Esophagus (tissue), 2 donors: ENCODE measurements around the gene CDK18. TPM values are rescaled to one million over a fixed set of nuclear protein-coding genes. Genes with fewer than 3 reads are reported as not detected.

Experiments
- H3K27ac ChIP-seq, 2 donors: one replicate each; pipeline ENCODE4 v1.5.1; 2013; ENCODE audit warnings: low read depth in 2 of 2, mild to moderate bottlenecking in 2 of 2, inconsistent platforms in 1 of 2, low read length in 1 of 2, moderate library complexity in 1 of 2
- H3K27me3 ChIP-seq, 2 donors: one replicate each; pipeline ENCODE4 v1.6.1; 2013; ENCODE audit warnings: low read length in 2 of 2, control low read depth in 1 of 2, mild to moderate bottlenecking in 1 of 2; ENCODE audit not compliant: insufficient read depth in 2 of 2, control insufficient read depth in 1 of 2
- H3K36me3 ChIP-seq, 2 donors: one replicate each; pipeline ENCODE4 v1.6.1; 2013; ENCODE audit warnings: low read length in 1 of 2; ENCODE audit not compliant: control insufficient read depth in 2 of 2, insufficient read depth in 2 of 2
- H3K4me1 ChIP-seq, 2 donors: one replicate each; pipeline ENCODE4 v1.6.1; 2013; ENCODE audit warnings: low read length in 1 of 2; ENCODE audit not compliant: control insufficient read depth in 2 of 2, insufficient read depth in 2 of 2
- H3K4me3 ChIP-seq, 2 donors: one replicate each; pipeline ENCODE4 v1.5.1; 2013; ENCODE audit warnings: low read length in 2 of 2, mild to moderate bottlenecking in 2 of 2, low read depth in 1 of 2, moderate library complexity in 1 of 2
- H3K9me3 ChIP-seq, 2 donors: one replicate each; pipeline ENCODE4 v1.6.1; 2013; ENCODE audit warnings: mild to moderate bottlenecking in 2 of 2, low read depth in 1 of 2, low read length in 1 of 2, moderate library complexity in 1 of 2; ENCODE audit not compliant: control insufficient read depth in 2 of 2, insufficient read depth in 1 of 2
- WGBS, 2 donors: extraction: QIAGEN DNeasy Blood & Tissue Kit; methylation state at CpG; one replicate each; pipeline ENCODE4 v1.1.7; 2013; 5-methylcytosine and 5-hydroxymethylcytosine counted together
- polyA plus RNA-seq, 2 donors: library from polyadenylated mRNA; stranded (reverse); fragments of 200-250 nt; gene quantifications; one replicate each; pipeline ENCODE4 v1.2.3, GENCODE V29; 2013
- donor health status: healthy with polysubstance abuse.
- donor health status: Bipolar disorder and iron deficiency.

CDK18 gene
- polyA plus RNA-seq, 2 donors: 3.5 to 9.0 TPM

DNA sequence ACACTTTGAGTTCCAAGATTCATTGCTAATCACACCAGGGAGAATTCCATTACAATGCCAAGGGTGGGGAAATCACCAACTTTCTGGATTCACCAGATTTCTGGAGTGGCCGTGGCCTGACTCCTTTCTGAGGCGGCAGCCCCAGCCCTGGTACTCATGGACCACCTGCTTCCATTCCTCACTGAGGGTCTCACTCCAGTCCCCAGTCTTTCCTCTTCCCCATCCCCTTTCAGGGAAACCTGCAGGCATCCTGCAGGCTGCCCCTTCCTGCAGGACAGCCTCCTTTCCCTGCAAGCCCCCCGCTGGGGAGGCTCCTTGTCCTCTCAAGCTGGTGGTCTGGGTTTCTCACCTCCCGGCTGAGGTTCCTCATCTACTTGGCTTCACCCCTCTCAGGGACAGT is 12.7 kb upstream of the CDK18 start:
- H3K36me3 ChIP-seq: no peaks in the 10 kb centered on the region
- H3K27me3 ChIP-seq: no peaks in the 10 kb centered on the region
- H3K27ac ChIP-seq: no peak overlapping the region
- peaks cover 5 to 7% of the 10 kb centered on the region in 2 donors for H3K4me1 ChIP-seq
- no peak overlapping the region for H3K4me3 ChIP-seq
- WGBS, 2 donors: 53 to 54% methylated on average over 4 of the region's 4 CpGs
- H3K9me3 ChIP-seq: no peaks in the 10 kb centered on the region

DNA sequence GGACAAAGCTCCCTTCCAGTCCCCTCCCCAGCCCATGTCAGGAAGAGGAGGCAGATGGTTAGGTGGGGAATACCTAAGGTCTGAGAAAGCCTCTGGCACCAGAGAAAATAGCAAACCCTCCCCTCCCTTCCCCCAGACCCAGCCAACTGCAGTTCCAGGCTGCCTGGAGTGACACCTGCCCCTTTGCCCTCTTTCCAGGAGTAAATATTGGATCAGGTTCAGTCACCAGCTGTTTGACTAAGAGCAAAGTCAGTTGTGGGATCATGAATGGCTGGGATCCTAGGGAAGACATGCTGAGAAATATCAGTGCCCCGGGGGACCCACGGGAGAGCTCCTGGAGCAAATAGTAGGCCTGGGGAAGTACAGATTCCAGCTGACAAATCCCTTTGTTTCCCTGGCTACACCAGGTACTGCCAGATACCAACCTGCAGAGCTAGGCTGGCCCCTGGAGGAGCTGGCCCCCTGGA is 12.2 kb upstream of the CDK18 start:
- Histone ChIP-seq H3K4me1 (peaks cover 5 to 7% of the 10 kb centered on the region in 2 donors), H3K4me3 (no peak overlapping the region), H3K36me3 (no peaks in the 10 kb centered on the region), H3K27me3 (no peaks in the 10 kb centered on the region), H3K27ac (no peak overlapping the region), H3K9me3 (no peaks in the 10 kb centered on the region)
- 33 to 48% methylated on average over 2 of the region's 2 CpGs for WGBS, 2 donors

DNA sequence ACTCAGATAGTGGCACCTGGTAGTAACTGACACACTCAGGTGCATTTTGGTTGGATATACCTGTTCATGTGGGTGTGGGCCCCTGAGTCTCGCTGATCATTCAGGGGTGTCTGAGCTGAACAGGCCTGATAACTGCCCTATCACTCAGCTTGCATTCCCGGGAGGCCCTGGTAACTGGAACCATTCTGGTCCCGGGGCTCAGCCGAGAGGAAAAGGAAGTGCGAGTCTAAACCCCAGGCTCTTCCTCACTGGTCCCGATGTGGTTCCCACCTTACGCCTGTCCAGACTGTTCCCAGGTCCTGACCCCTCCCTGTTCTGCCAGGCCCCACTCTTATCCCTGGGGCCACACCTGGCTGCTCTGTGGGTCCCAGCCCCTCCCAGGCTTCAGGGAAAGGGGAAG is 11.7 kb upstream of the CDK18 start:
- WGBS, 2 donors: 29 to 40% methylated on average over 7 of the region's 7 CpGs
- Histone ChIP-seq H3K4me3 (no peak overlapping the region), H3K9me3 (no peaks in the 10 kb centered on the region), H3K27me3 (no peaks in the 10 kb centered on the region), H3K4me1 (peaks cover 5 to 7% of the 10 kb centered on the region in 2 donors), H3K27ac (peak overlapping the region in 1 of 2 donors; percentile 9), H3K36me3 (no peaks in the 10 kb centered on the region)

DNA sequence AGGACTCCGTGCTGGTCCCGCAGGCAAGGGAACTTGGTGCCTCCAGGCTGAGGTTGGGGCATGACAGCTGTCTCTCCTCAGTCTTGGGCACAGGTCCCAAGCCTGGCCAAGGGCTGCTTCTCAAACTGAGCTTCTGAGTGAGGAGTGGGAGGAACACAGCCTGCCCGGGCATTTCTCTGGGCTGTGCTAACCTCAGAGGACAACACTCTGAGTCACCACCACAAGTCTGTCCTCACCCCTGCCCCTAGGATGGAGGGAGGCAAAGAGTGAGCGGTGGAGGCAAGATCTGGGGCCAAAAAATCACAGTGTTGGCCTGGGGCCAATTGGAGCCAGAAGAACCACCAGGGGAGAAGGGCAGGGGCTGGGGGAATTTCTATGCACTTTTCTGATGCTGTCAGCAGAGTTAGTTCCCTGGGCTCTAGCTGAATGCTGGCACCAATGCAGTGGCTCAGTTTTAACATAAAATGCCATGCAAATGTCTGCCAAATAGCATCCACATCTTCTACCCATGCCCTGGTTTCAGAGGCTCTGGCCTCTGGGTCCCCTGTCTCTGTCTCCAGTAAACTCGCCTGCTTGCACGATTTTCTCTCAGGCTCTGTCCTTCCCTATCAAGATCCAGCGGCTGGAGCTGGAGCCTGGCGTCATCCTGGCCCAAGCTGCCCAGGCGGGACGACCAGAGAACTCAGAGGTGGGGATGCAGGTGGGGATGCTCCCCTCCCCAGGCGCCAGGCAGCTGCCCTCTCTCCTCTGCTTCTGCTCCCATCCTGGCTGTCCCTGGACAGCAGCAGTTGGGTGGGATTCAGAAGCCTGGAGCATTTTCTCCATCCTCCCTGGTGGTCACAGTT is 11.0 kb upstream of the CDK18 start:
- no peaks in the 10 kb centered on the region for H3K9me3 ChIP-seq
- H3K27ac ChIP-seq: peak overlapping the region in 1 of 2 donors; percentile 9
- no peak overlapping the region for H3K4me3 ChIP-seq
- no peaks in the 10 kb centered on the region for H3K36me3 ChIP-seq
- H3K27me3 ChIP-seq: no peaks in the 10 kb centered on the region
- 43 to 45% methylated on average over 11 of the region's 11 CpGs for whole genome bisulfite sequencing, 2 donors
- H3K4me1 ChIP-seq: peaks cover 5 to 7% of the 10 kb centered on the region in 2 donors

DNA sequence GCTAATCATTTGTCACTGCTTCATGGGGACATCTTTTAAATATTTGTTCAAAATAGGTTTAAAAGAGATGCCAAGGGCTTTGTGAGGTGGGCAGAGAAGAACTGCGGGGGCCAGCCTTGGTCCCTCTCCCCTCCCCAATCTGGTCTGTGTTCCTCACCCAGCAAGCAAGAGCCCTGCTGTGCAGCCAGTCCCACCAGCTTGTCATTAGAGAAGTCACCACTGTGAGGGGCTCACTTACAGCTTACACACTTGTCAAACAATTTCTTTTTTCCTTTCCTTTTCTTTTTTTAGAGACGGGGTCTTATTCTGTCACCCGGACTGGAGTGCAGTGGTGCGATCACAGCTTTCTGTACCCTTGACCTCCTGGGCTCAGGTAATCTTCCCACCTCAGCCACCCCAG is 10.4 kb upstream of the CDK18 start:
- H3K27me3 ChIP-seq: no peaks in the 10 kb centered on the region
- H3K4me3 ChIP-seq: no peak overlapping the region
- no peak overlapping the region for H3K27ac ChIP-seq
- 82 to 88% methylated on average over 4 of the region's 4 CpGs for WGBS, 2 donors
- H3K36me3 ChIP-seq: no peaks in the 10 kb centered on the region
- no peaks in the 10 kb centered on the region for H3K9me3 ChIP-seq
- H3K4me1 ChIP-seq: peaks cover 5 to 7% of the 10 kb centered on the region in 2 donors

DNA sequence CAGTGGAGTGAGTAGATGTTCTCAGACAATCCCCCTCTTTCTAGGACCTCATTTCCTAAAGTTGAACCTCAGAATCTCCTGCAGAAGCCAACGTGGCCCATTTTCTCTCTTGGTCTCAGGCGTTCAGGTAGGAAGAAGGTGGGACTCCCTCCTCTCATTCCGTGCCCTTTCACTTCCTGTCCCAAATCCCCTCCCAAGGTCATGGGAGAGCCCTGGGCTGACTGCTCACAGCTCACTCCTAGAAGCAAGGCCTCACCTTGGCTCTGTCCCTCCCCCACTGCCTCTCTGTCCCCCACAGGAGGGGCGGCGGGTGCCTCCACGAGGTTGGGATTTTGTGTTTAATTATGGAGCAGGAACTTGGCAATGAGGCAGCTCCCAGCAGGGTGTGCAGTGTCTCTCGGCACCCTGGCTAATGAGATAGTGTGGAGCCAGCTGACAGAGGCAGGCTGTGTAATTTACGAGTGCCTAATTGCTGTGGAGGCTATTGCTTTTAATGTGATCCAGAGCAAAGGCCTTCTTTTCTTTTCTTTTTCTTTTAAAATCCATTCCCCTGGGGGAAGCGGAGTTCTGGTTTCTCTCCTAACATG is 9.1 kb upstream of the CDK18 start:
- H3K27me3 ChIP-seq: no peaks in the 10 kb centered on the region
- H3K36me3 ChIP-seq: no peaks in the 10 kb centered on the region
- 52 to 56% methylated on average over 9 of the region's 9 CpGs for WGBS, 2 donors
- H3K27ac ChIP-seq: no peak overlapping the region
- no peaks in the 10 kb centered on the region for H3K9me3 ChIP-seq
- H3K4me1 ChIP-seq: peaks cover 5 to 7% of the 10 kb centered on the region in 2 donors
- no peak overlapping the region for H3K4me3 ChIP-seq

DNA sequence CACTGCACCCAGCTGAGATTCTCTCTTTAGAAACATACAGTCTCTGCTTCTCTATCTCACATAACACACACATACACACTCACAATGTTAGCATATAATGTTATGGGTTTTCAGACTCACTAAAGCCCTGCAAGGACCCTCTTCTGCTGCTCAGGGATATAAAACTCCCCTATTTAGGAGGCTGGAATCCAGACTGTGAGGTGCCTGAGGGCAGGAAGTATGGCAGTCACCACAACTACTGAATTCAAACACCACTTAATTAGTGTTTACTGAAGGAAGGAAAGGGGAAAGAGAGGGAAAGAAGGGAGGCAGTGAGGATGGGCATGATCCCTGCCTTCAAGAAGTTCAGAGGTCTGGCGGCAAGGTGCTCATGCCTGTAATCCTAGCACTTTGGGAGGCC is 7.8 kb upstream of the CDK18 start:
- Histone ChIP-seq H3K4me1 (peaks cover 5 to 7% of the 10 kb centered on the region in 2 donors), H3K36me3 (no peaks in the 10 kb centered on the region)

DNA sequence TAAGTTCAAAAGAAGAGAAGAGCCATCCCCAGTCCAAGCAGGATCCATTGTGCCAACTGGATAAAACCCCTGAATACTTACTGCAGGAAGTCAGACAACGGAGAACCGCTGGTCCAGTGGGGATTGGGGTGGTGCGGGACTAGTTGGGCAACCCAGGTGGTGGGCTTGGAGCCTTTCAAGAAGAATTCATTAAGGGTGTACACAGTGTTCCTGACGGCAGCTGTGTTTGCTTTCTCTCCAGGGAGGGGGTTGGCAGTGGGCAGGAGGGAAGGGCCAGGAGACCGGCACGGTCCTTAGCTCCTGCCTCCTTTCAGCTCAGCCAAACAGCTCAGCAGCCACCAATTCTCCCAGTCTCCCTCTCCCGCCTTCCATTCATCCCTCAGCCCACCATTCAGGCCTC is 7.1 kb upstream of the CDK18 start:
- H3K27me3 ChIP-seq: no peaks in the 10 kb centered on the region
- H3K4me1 ChIP-seq: peaks cover 5 to 7% of the 10 kb centered on the region in 2 donors
- no peaks in the 10 kb centered on the region for H3K9me3 ChIP-seq
- H3K36me3 ChIP-seq: no peaks in the 10 kb centered on the region
- no peak overlapping the region for H3K4me3 ChIP-seq
- no peak overlapping the region for H3K27ac ChIP-seq
- WGBS, 2 donors: 74 to 87% methylated on average over 7 of the region's 7 CpGs

More for the DNA sequence above, 7.8 kb upstream of the CDK18 start:
- Histone ChIP-seq H3K9me3 (no peaks in the 10 kb centered on the region), H3K27ac (no peak overlapping the region), H3K4me3 (no peak overlapping the region), H3K27me3 (no peaks in the 10 kb centered on the region)
- WGBS, 2 donors: 94 to 98% methylated on average over 1 of the region's 1 CpG

DNA sequence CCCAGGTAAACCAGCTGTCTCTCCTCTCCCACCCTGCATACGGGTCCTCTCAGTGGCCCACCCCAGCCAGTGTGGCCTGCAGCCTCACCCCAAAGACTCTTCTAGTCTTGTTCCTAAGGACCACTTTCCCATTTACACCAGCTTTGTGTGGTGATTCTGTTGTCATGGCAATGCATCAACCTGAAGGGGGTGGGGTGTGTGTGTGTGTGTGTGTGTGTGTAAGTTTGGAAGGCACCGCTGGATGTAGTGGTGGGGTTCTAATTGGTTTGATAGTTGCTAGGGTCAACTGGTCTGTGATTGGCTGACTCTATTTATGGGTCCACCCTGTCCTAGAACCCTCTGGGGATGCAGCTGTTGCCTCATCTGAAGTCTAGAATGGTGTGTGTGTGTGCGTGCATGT is 4.7 kb upstream of the CDK18 start:
- Histone ChIP-seq H3K9me3 (no peaks in the 10 kb centered on the region), H3K4me3 (no peak overlapping the region), H3K27me3 (no peaks in the 10 kb centered on the region), H3K4me1 (peaks cover 0 to 4% of the 10 kb centered on the region in 2 donors), H3K27ac (no peak overlapping the region), H3K36me3 (no peaks in the 10 kb centered on the region)
- 78 to 82% methylated on average over 3 of the region's 3 CpGs for WGBS, 2 donors
